ENCODE results near the gene ZNF507. TPM values are rescaled to one million over a fixed set of nuclear protein-coding genes. Genes with fewer than 3 reads are reported as not detected.

Gene ZNF507
- total RNA-seq = 26.0 TPM

DNA sequence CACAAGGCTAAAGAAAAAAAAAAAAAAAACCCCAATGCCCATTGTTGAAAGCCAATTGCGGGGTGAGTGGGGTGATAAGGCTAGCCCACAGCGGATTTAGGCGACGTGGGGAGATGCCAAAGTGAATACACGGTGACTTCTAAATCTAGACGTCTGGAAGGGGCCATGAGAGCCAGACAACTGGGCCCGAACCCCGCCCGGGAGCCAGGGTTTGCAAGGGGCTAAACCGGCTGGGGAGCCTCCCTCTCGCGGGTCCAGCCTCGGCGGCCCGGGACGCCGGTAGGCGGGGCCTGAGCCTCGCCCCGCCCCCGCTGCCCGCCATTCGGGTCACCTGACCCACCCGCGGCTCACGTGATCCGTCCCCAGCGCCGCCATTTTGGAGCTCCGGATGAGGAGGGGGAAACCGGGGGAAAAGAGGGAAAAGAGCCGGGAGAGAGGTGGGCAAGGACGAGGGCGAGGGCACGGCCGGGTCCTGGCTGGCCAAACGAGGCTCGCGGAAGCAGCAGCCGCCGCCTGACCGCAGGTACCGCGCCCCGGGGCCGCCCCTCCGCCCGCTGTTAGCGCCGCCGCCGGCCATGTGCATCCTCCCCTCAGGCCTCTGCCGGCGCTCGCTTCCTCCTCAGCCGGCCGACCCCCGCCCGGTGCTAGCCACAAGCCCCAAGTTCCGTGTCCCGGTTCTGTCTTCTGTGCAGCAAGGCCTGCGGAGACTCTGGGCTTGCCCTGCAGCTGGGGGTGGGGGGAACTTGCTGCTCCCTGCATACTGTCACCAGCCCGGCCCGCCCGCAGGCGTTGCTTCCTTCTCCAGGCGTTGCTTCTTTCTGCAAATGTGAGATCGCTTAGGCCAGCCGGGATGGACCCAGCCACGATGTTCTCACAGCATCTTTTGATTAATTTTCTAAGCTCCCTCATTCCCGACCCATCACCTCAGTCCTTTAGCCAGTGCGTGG, at the start of gene ZNF507:
Gene ZNF507, plus strand, starts transcription at position 350 of the 947 bp plus-strand sequence. CDS start 7,221 bp downstream, outside the sequence.
- H3K4me3 ChIP-seq (ENCODE audit: low read length) = peak within 1 kb of the TSS; percentile 65
- H3K27me3 ChIP-seq (ENCODE audit: insufficient read depth, low read length) = peaks cover 90% of the 10 kb centered on the region
- H3K4me1 ChIP-seq (ENCODE audit: insufficient read depth, low read length) = peaks cover 25% of the 10 kb centered on the region
- H3K9me3 ChIP-seq (ENCODE audit: low read depth, low read length) = no peaks in the 10 kb centered on the region

DNA sequence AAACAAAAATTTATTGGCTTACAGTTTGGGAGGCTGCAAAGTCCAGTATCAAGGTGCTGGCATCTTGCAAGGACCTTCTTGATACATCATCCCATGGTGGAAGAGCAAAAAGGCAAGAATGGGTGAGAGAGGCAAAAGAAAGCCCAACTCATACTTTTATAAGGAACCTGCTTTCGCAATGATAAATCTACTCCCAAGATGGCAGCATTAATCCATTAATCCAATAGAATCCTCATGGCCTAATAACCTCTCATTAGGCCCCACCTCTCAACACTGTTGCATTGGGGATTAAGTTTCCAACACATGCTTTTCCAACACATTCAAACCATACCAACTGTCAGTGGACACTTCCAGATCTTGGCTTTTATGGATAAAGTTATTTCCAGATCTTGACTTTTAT, 48.7 kb upstream of the ZNF507 start:
- no peaks in the 10 kb centered on the region for H3K9me3 ChIP-seq (ENCODE audit: low read depth, low read length)
- H3K4me3 ChIP-seq (ENCODE audit: low read length) = no peak overlapping the region
- no peaks in the 10 kb centered on the region for H3K4me1 ChIP-seq (ENCODE audit: insufficient read depth, low read length)
- H3K27me3 ChIP-seq (ENCODE audit: insufficient read depth, low read length) = peaks cover 5% of the 10 kb centered on the region

DNA sequence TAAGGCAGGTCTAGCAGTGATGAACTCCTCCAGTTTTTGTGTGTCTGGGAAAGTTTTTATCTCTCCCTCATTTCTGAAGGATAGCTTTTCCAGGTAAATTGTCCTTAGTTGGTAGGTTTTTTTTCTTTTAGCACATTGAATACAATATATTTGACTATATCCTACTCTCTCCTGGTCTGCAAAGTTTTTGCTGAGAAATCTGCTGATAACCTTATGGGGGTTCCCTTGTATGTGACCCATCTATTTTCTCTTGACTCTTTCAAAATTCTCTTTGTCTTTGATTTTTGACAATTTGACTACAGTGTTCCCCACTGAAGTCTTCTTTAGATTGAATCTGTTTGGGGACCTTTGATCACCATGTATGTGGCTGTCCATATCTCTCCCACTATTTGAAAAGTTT, 42.6 kb upstream of the ZNF507 start:
- Histone ChIP-seq H3K4me1 (ENCODE audit: insufficient read depth, low read length) (no peaks in the 10 kb centered on the region), H3K27me3 (ENCODE audit: insufficient read depth, low read length) (peaks cover 12% of the 10 kb centered on the region), H3K4me3 (ENCODE audit: low read length) (no peak overlapping the region), H3K9me3 (ENCODE audit: low read depth, low read length) (peaks cover 10% of the 10 kb centered on the region)

DNA sequence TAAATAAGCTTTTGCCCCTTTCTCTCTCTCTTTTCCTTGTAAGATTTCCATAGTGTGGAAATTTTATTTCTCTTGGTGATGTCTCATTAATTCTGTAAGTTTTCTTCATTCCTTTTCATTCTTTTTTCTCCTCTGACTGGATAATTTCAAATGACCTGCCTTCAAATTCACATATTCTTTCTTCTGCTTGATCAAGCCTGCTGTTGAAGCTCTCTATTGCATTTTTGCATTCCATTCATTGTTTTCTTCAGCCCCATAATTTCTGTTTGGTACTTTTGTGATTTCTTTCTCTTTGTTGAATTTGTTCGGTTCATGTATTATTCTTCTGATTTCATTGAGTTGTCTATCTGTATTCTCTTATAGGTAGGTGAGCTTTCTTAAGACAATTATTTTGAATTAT, 42.2 kb upstream of the ZNF507 start:
- H3K9me3 ChIP-seq (ENCODE audit: low read depth, low read length) = peaks cover 10% of the 10 kb centered on the region
- H3K4me3 ChIP-seq (ENCODE audit: low read length) = no peak overlapping the region
- no peaks in the 10 kb centered on the region for H3K4me1 ChIP-seq (ENCODE audit: insufficient read depth, low read length)
- peaks cover 12% of the 10 kb centered on the region for H3K27me3 ChIP-seq (ENCODE audit: insufficient read depth, low read length)

DNA sequence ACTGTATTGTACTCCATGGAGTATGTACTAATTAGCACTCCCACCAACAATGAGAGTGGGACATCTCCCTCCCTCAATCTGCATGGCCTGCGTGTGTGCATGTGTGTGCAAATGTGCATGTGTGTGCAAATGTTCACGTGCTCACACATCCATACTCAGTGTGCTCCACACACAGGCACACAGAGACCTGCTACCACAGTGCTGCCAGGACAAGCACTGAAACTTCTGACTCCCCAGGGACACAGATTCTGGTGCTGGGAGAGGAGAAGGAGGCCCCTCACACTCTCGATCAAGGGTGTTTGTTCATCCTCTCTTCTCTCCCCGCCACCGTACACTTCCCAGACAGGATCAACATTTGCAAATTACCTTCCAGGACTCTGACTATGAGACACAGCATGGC, 37.8 kb upstream of the ZNF507 start:
- Histone ChIP-seq H3K9me3 (ENCODE audit: low read depth, low read length) (peaks cover 10% of the 10 kb centered on the region), H3K27me3 (ENCODE audit: insufficient read depth, low read length) (peaks cover 7% of the 10 kb centered on the region), H3K4me1 (ENCODE audit: insufficient read depth, low read length) (no peaks in the 10 kb centered on the region), H3K4me3 (ENCODE audit: low read length) (no peak overlapping the region)

DNA sequence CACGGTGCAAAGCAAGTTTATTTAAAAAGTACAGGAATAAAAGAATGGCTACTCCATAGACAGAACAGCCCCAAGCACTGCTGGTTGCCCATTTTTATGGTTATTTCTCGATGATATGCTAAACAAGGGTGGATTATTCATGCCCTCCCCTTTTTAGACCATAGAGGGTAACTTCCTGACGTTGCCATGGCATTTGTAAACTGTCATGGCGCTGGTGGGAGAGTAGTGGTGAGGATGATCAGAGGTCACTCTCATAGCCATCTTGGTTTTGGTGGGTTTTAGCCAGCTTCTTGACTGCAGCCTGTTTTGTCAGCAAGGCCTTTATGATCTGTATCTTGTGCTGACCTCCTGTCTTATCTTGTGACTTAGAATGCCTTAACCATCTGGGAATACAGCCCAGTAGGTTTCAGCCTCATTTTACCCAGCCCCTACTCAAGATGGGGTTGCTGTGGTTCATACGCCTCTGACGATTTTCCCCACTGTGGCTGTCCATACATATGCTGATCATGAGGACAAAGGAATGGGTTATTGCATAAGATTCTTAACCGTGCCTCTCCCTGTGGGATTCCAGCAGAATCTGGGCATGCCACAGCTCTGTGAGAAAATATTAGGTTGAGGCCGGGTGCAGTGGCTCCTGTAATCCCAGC, 36.9 kb upstream of the ZNF507 start:
- H3K4me1 ChIP-seq (ENCODE audit: insufficient read depth, low read length) = no peaks in the 10 kb centered on the region
- H3K9me3 ChIP-seq (ENCODE audit: low read depth, low read length) = peaks cover 3% of the 10 kb centered on the region
- H3K27me3 ChIP-seq (ENCODE audit: insufficient read depth, low read length) = peaks cover 4% of the 10 kb centered on the region
- no peak overlapping the region for H3K4me3 ChIP-seq (ENCODE audit: low read length)

DNA sequence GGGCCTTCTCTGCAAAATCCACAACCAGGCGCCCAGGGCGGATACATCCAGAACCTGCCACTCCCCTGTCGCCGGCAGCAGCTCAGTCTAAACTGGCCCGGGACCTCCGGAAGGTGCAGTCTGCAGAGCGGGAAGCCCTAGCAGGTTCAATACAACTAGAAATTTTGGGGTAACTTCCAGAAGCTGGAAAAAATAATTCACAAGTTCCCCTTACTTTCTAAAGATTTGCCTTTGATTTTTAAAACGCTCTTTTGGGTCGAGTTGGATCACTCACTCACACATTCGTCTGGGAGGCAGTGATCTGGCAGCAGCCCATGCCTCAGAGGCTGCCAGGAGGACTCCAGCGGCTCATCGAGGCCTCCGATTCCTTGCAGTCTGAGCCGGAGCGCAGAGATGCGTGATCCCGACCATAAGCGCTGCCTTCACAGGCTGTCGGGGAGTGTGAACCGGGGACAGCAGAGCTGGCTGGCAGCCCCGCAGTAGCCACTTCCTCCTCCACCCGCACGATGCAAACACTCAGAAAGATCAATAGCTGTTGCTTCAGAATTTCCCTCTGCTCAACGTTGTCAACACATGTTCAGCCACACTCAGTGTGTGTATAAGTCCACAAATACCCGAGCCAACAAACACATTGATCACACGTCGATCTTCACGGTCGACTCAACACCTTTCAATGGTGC, 35.6 kb upstream of the ZNF507 start:
- Histone ChIP-seq H3K27me3 (ENCODE audit: insufficient read depth, low read length) (peaks cover 5% of the 10 kb centered on the region), H3K4me1 (ENCODE audit: insufficient read depth, low read length) (no peaks in the 10 kb centered on the region), H3K9me3 (ENCODE audit: low read depth, low read length) (no peaks in the 10 kb centered on the region), H3K4me3 (ENCODE audit: low read length) (no peak overlapping the region)

DNA sequence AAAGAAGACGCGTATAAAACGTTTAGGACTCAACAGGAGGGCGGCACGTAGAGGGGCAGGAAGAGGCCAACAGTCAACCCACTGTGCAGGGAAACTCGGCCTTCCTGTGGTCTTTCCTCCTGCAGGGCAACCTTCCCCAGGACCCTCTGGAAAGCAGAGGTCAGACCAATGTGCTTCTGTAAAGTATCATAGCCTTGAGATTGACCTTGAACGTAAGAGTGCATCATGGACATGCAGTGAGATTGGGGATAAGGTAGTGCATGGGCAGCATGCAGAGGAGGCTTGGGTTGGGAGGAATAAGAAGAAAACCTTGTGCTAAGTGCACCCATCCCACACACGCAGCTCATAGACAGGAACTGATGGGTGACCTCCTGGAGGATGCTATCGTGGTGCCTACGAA, 34.0 kb upstream of the ZNF507 start:
- Histone ChIP-seq H3K27me3 (ENCODE audit: insufficient read depth, low read length) (peaks cover 7% of the 10 kb centered on the region), H3K4me3 (ENCODE audit: low read length) (no peak overlapping the region), H3K4me1 (ENCODE audit: insufficient read depth, low read length) (no peaks in the 10 kb centered on the region), H3K9me3 (ENCODE audit: low read depth, low read length) (no peaks in the 10 kb centered on the region)

DNA sequence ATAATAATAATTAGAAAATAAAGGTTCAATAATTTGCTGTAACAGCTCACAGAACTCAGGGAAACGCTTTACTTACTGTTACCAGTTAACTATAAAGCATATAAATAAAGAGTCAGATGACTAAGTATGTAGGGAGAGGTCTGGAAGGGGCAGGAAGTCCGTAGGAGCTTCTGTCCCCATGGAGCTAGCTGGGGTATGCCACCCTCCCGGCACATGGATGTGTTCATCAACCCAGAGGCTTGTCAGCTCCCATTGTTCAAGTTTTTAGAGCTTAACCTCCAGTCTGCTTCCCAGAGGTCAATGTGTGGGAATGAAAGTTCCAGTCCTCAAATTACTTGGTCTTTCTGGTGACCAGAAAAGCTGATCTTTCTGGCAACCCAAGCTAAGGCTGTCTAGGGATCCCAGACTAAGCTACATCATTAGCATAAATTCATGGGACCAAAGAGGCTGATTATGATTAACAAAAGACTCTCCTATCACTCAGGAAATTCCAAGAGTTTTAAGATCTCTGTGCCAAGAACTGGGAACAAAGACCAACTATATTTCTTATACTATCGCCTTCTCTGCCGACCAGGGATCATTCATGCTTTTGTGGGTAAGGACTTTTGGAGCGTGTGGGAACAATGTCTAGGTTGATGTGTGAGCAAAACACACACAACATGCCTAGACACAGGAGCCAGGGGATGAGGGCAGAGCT, 31.7 kb upstream of the ZNF507 start:
- H3K4me3 ChIP-seq (ENCODE audit: low read length) = no peak overlapping the region
- no peaks in the 10 kb centered on the region for H3K4me1 ChIP-seq (ENCODE audit: insufficient read depth, low read length)
- peaks cover 3% of the 10 kb centered on the region for H3K27me3 ChIP-seq (ENCODE audit: insufficient read depth, low read length)

DNA sequence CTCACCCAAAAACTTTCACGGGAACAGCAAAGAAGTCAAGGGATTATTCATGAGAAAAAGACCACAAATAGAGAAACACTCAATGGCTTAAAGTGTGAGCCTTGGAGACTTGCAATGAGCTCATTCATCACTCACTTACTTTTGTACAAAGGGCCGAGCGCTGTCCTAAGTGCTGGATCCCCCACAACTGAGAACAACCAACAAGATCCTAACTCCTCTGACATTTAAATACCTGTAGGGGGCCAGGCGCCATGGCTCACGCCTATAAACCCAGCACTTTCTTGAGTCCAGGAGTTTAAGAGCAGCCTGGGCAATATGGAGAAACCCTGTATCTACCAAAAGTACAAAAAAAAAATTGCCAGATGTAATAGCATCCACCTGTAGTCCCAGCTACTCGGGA, 29.4 kb upstream of the ZNF507 start:
- Histone ChIP-seq H3K4me3 (ENCODE audit: low read length) (no peak overlapping the region), H3K9me3 (ENCODE audit: low read depth, low read length) (no peaks in the 10 kb centered on the region), H3K4me1 (ENCODE audit: insufficient read depth, low read length) (no peaks in the 10 kb centered on the region), H3K27me3 (ENCODE audit: insufficient read depth, low read length) (peaks cover 6% of the 10 kb centered on the region)

More for the DNA sequence above, 31.7 kb upstream of the ZNF507 start:
- H3K9me3 ChIP-seq (ENCODE audit: low read depth, low read length) = no peaks in the 10 kb centered on the region

DNA sequence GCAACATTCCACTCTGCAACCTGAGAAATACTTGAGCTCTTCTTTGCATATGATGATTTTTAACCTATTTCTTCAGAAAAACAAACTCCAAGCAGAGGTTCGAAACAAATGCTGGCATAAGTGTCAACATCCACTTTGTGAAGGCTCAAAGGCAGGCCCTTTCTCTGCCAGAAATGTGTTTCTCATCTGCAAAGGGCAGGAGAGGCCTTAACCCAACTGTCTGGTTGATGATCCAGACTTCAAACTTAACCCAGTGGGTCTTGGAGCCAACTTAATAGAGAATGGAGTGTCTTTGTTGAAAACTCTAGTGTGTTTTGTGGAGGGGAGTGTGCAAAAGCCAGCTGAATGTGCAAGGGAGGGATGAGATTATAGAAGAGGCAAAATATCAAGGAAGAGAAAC, 28.3 kb upstream of the ZNF507 start:
- no peaks in the 10 kb centered on the region for H3K4me1 ChIP-seq (ENCODE audit: insufficient read depth, low read length)
- H3K9me3 ChIP-seq (ENCODE audit: low read depth, low read length) = no peaks in the 10 kb centered on the region
- no peak overlapping the region for H3K4me3 ChIP-seq (ENCODE audit: low read length)
- peaks cover 6% of the 10 kb centered on the region for H3K27me3 ChIP-seq (ENCODE audit: insufficient read depth, low read length)

DNA sequence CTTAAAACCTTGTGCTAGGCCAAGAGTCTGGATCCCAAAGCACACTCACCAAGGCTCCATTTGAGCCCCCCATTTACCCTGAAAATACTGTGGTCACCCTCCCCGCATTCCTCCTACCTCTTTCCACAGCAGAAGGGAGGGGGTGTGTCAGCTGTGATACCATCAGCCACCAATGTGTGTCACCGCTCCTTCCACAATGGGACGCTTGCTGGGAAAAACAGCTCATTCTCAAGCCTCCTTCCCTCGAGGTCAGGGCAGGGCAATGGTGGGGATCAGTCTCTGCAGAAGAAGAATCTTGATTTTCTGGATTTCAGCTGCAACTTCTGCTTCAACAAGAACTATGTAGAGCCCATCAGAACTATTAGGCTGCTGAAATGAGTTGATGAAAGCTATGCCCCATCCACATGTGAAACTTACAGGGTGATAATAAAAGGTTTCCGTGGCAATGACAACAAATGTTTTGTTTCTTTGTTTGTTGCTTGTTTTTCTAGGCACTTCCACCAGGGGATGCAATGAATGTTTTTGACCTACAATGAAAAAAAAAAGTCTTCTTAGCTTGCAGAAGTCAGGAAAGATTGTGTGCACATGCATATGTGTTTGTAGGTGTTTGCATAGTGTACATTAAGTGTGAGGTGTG, 26.4 kb upstream of the ZNF507 start:
- H3K9me3 ChIP-seq (ENCODE audit: low read depth, low read length) = no peaks in the 10 kb centered on the region
- peaks cover 10% of the 10 kb centered on the region for H3K27me3 ChIP-seq (ENCODE audit: insufficient read depth, low read length)
- no peak overlapping the region for H3K4me3 ChIP-seq (ENCODE audit: low read length)
- no peaks in the 10 kb centered on the region for H3K4me1 ChIP-seq (ENCODE audit: insufficient read depth, low read length)

DNA sequence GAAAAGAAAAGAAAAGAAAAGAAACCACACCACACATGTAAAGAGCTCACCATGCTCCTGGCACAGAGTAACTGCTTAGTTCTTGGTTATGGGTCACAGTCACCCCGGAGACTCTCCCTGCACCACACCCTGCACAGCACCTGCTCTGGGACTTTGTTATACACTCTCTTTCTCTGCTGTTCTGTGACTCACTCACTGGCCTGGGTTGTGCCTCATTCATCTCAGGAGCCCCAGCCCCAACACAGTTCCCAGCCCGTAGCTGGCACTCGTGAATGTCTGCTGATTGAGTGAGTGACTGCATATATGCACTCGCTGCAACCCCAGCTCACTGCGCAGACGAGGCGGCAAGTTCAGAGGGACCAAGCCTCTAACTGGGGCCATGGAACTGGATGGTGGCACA, 22.9 kb upstream of the ZNF507 start:
- Histone ChIP-seq H3K9me3 (ENCODE audit: low read depth, low read length) (no peaks in the 10 kb centered on the region), H3K4me3 (ENCODE audit: low read length) (no peak overlapping the region), H3K4me1 (ENCODE audit: insufficient read depth, low read length) (no peaks in the 10 kb centered on the region), H3K27me3 (ENCODE audit: insufficient read depth, low read length) (peaks cover 25% of the 10 kb centered on the region)

DNA sequence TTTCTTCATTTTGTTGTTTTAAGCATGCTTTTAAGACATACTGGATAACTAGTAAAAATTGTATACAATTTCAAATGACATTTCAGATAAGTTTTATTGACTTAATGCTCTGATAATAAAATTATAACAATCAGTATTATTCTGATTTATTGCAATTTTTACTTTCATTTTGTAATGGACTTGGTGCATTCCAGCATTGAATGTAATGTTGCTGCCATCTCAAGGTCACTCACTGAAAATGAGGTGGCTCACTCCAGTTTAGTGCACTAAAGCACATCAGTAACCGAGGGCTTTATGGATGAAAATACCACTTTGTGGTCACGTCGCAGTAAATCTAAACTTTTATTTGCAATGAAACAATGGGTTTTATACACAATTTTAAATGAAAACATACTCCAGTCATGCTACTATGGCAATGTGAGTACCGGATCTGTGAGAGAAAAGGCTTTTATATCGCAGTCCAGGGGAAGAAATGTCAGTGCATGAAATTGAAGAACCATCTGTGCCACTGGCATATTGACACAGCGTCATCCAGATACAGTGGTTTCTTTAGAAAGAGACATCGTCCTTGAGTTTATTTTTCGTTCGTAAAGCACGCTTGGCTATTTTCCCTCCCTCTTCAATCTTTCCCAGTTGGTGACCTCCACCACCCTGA, 20.7 kb upstream of the ZNF507 start:
- Histone ChIP-seq H3K4me3 (ENCODE audit: low read length) (no peak overlapping the region), H3K4me1 (ENCODE audit: insufficient read depth, low read length) (no peaks in the 10 kb centered on the region), H3K27me3 (ENCODE audit: insufficient read depth, low read length) (peaks cover 28% of the 10 kb centered on the region), H3K9me3 (ENCODE audit: low read depth, low read length) (no peaks in the 10 kb centered on the region)
